Stimulated activated CD4-positive, alpha-beta T cell treated with anti-CD3 and anti-CD28 coated beads, Interleukin-15, amount 100 ng/mL, for 48 hours (primary cell): ENCODE measurements around the gene ZDHHC20.

Experiments used
- DNase-seq, 2 donors: peaks; one replicate each; pipeline ENCODE4 v3.0.0-alpha.2; 2020; ENCODE audit warnings: low read depth in 2 of 2

Gene ZDHHC20

GRCh38 chr13:21361706-21362105 is 97.4 kb downstream of the ZDHHC20 start:
- no peak for DNase-seq

GRCh38 chr13:21361123-21361522 is 98.0 kb downstream of the ZDHHC20 start:
- no peak for DNase-seq

- DNase-seq, result no peak
Observed at GRCh38 chr13:21360463-21360862, 98.6 kb downstream of the ZDHHC20 start.

- no peak for DNase-seq
Observed at GRCh38 chr13:21359855-21360254, 99.2 kb downstream of the ZDHHC20 start.

GRCh38 chr13:21355304-21355703 is 103.8 kb downstream of the ZDHHC20 start:
- DNase-seq, result no peak

GRCh38 chr13:21354721-21355120 is 104.4 kb downstream of the ZDHHC20 start:
- no peak for DNase-seq

- no peak for DNase-seq
Observed at GRCh38 chr13:21348488-21349120, 110.5 kb downstream of the ZDHHC20 start.

GRCh38 chr13:21347753-21348318 is 111.3 kb downstream of the ZDHHC20 start:
- DNase-seq, result no peak

GRCh38 chr13:21344662-21345176 is 114.4 kb downstream of the ZDHHC20 start:
- DNase-seq, result no peak

GRCh38 chr13:21343659-21344058 is 115.4 kb downstream of the ZDHHC20 start:
- DNase-seq, result no peak

- no peak for DNase-seq
Observed at GRCh38 chr13:21342699-21343442, 116.2 kb downstream of the ZDHHC20 start.

GRCh38 chr13:21341637-21342422 is 117.3 kb downstream of the ZDHHC20 start:
- DNase-seq, result no peak

- DNase-seq, result no peak
Observed at GRCh38 chr13:21338639-21339278, 120.3 kb downstream of the ZDHHC20 start.

- no peak for DNase-seq
Observed at GRCh38 chr13:21338156-21338555, 120.9 kb downstream of the ZDHHC20 start.

- DNase-seq, result no peak
Observed at GRCh38 chr13:21336609-21337349, 122.3 kb downstream of the ZDHHC20 start.

- DNase-seq, result no peak
Observed at GRCh38 chr13:21333186-21333585, 125.9 kb downstream of the ZDHHC20 start.

GRCh38 chr13:21330126-21330861 is 128.8 kb downstream of the ZDHHC20 start:
- DNase-seq, result no peak

GRCh38 chr13:21328836-21329477 is 130.1 kb downstream of the ZDHHC20 start:
- DNase-seq, result no peak

GRCh38 chr13:21328201-21328600 is 130.9 kb downstream of the ZDHHC20 start:
- no peak for DNase-seq
